ENCODE measurements around the gene KLRC4.
"Not testable (repeated sequence)": the region's sequence is repeated elsewhere in the genome, so short reads cannot be mapped to it uniquely, and the experiment has no call there.

The KLRC4 gene, protein sequence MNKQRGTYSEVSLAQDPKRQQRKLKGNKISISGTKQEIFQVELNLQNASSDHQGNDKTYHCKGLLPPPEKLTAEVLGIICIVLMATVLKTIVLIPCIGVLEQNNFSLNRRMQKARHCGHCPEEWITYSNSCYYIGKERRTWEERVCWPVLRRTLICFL

GRCh38 chr12:10409392-10409791 lies at the start of gene KLRC4:
Gene KLRC4 (minus strand): TSS chr12:10409757. CDS start chr12:10409575, 182 bp downstream.
- DNase-seq, result no peak

- DNase-seq, result no peak
Observed at GRCh38 chr12:10457760-10458159, 48.2 kb upstream of the KLRC4 start.

DNA sequence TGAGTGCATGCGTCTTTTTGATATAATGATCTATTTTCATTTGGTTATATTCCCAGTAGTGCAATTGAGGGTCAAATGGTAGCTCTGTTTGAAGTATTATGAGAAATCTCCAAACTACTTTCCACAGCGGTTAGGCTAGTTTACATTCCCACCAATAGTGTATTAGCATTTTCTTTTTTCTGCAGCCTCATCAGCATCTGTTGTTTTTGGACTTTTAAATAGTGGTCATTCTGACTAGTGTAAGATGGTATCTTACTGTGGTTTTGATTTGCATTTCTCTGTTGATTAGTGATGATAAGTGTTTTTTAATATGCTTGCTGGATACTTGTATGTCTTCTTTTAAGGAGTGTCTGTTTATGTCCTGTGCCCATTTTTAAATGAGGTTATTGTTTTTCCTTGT lies 47.3 kb upstream of the KLRC4 start:
- DNase-seq, result no peak

GRCh38 chr12:10455766-10456165 lies 46.2 kb upstream of the KLRC4 start:
- DNase-seq, result no peak

- DNase-seq, result no peak
Observed at GRCh38 chr12:10454531-10454930, 45.0 kb upstream of the KLRC4 start.

- DNase-seq, result no peak
Observed at GRCh38 chr12:10453156-10453555, 43.6 kb upstream of the KLRC4 start, which contains the start of gene KLRC1. Gene KLRC1 (minus strand): TSS chr12:10453377. CDS start chr12:10451156, 2,221 bp downstream.

GRCh38 chr12:10448236-10448635 lies 38.7 kb upstream of the KLRC4 start:
- DNase-seq, result no peak

DNA sequence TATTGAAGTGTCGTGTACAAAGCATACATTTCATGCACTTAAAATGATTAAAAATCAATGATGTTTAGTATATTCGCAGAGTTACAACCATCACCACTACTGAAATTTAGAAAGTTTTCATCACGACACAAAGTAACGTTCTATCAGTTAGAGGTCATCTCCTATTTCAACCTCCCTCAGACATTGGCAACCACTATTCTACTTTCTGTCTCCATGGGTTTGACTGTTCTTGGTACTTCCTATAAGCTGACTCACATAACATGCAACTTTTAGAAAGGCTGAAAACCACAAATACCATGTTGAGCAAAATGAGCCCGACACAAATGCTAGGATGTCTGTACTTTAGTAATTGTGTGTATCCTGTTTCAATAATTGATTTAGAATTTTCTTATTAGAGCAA lies 36.5 kb upstream of the KLRC4 start:
- not testable (repeated sequence) for DNase-seq

DNA sequence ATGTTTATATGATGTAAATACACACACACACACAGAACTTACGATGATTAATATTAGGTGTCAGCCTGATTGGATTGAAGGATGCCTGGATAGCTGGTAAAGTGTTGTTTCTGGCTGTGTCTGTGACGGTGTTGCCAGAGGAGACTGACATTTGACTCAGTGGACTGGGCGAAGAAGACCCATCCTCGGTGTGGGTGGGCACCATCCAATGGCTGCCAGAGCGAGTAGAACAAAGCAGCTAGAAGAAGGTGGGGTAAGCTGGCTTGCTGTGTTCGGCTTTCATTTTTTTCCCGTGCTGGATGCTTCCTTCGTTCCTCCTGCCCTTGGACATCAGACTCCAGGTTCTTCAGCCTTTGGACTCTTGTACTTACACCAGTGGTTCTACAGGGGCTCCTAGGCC lies 31.6 kb upstream of the KLRC4 start:
- DNase-seq, result peak in 2 of 58 donors; percentile 3 to 11

GRCh38 chr12:10439608-10440274 lies 30.2 kb upstream of the KLRC4 start:
- DNase-seq, result not testable (repeated sequence)

DNA sequence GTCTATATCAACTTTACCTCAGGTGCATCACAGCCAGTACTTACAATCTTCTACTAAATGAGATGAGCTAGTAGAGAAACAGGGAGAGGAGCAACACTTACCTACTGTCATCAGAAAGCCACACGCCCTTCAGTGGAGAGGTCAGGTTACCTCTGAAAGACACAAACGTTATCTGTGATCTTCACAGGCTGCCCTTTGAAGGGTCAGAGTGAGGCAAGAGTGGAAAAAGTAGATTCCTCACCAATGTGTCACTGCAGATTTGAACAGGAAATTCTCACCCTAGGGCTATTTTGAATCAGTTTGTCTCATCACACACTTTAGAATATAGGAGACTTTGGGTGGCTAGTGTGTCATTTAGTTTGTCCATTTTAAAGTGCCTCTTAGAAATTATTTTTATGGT lies 28.0 kb upstream of the KLRC4 start:
- DNase-seq, result not testable (repeated sequence)

DNA sequence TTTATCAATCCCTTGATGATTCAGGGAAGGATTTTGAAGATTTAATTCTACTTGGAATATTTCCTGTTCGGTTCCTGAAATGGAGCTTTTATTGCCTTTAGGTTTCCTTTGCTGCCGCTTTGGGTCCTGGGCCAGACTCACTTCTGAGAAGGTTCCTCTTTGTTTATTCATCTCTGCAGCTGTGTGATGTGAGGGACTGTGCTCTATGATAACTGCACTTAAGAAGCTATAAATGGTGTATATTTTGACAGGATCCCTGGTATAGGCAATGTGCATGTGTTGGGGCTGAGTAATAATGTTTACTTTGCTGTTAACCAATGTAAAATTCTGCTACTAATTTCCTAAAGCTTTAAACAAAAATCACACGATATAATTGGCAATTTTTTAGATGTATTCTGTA lies 26.3 kb upstream of the KLRC4 start, which contains the start of gene KLRC2:
Gene KLRC2, minus strand, starts transcription at position 195 of the 400 bp plus-strand sequence. Its CDS starts 24 bp downstream, at position 171.
- peak in 5 of 58 donors; percentile 1 to 26 (median 6) for DNase-seq

DNA sequence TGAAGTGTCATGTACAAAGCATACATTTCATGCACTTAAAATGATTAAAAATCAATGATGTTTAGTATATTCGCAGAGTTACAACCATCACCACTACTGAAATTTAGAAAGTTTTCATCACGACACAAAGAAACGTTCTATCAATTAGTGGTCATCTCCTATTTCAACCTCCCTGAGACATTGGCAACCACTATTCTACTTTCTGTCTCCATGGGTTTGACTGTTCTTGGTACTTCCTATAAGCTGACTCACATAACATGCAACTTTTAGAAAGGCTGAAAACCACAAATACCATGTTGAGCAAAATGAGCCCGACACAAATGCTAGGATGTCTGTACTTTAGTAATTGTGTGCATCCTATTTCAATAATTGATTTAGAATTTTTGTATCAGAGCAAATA lies 21.1 kb upstream of the KLRC4 start:
- DNase-seq, result not testable (repeated sequence)

GRCh38 chr12:10425938-10426337 lies 16.4 kb upstream of the KLRC4 start:
- peak in 4 of 58 donors; percentile 4 to 9 (median 8) for DNase-seq

GRCh38 chr12:10424260-10424899 lies 14.8 kb upstream of the KLRC4 start:
- DNase-seq, result not testable (repeated sequence)

- not testable (repeated sequence) for DNase-seq
Observed at GRCh38 chr12:10422159-10422558, 12.6 kb upstream of the KLRC4 start.

- not testable (repeated sequence) for DNase-seq
Observed at GRCh38 chr12:10420334-10420733, 10.8 kb upstream of the KLRC4 start, which contains the start of gene KLRC3. Gene KLRC3 (minus strand): TSS chr12:10420595. CDS start chr12:10420550, 45 bp downstream.

- no peak for DNase-seq
Observed at GRCh38 chr12:10408842-10409241, 715 bp downstream of the KLRC4 start.

DNA sequence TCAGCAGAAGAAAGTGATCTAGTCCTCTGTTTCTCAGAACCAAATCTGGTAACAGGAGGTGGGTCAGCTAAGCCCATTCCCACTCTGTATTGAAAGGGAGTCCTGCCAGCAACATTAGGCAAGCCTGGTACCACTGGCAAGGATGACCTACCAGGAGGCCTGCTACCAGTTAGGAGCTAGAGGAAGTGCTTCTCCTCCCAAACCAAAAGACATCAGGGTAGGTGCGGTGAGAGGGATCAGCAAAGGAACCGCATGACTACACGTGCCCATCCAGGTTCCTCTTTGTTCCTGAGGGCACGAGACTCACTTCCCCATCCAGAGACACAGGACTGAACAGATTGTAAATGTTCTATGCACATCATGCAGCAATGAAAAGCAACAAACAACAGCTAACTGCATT lies 2.8 kb downstream of the KLRC4 start:
- no peak for DNase-seq

DNA sequence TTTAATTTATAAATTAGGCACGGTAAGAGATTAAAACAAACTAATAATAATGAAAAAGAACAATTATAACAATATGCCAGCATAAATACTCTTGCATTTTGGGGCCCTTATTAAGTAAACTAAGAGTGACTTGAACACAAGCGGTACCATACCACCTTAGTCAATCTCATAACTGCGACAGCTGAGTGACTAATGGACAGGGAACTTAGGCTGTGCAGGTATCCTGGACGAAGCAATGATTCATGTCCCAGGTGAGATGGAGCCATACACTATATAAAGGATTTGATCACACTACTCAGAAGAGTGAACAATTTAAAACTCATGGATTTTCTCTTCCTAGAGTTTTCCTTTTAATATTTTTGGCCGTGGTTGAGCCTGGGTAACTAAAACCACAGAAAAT lies 4.3 kb downstream of the KLRC4 start:
- no peak for DNase-seq

DNA sequence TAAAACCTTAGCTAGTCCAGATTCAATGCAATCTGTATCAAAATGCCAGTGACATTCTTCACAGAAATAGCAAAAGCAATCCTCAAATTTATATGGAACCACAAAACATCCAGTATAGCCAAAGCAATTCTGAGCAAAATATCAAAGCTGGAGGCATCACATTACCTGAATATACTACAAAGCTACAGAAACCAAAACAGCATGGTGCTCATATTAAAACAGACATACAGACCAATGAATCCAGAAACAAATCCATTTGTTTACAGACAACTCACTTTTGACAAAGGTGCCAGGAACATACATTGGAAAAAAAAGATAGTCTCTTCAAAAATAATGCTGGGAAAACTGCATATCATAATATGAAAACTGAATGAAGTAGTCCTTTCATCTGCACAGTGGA lies 4.8 kb downstream of the KLRC4 start:
- no peak for DNase-seq

- DNase-seq, result no peak
Observed at GRCh38 chr12:10400829-10401228, 8.7 kb downstream of the KLRC4 start.

Data from anterior cingulate cortex (tissue), 58 donors.